Measurements from ENCODE around the gene PANK1.

Gene PANK1

GRCh38 chr10:89575031-89575430 lies 70.0 kb downstream of the PANK1 start:
- Histone ChIP-seq H3K9ac (ENCODE audit: low read length) (no peak overlapping the region), H3K9me3 (ENCODE audit: low read length) (no peaks in the 10 kb centered on the region), H3K4me3 (ENCODE audit: low read depth, low read length, poor library complexity, severe bottlenecking) (no peak overlapping the region), H3K27ac (ENCODE audit: low read depth, low read length, poor library complexity, severe bottlenecking) (no peak overlapping the region), H2AFZ (ENCODE audit: low read length) (no peak overlapping the region), H3K4me1 (ENCODE audit: insufficient read depth, low read length, severe bottlenecking) (no peaks in the 10 kb centered on the region), H3K4me2 (ENCODE audit: low read length) (no peak overlapping the region), H3K9me2 (ENCODE audit: low read depth, low read length) (no peaks in the 10 kb centered on the region), H3K27me3 (ENCODE audit: insufficient read depth, low read length) (no peaks in the 10 kb centered on the region), H3K79me2 (ENCODE audit: insufficient read depth, low read length) (no peaks in the 10 kb centered on the region), H3F3A (ENCODE audit: insufficient read depth, low read length) (no peaks in the 10 kb centered on the region), H4K20me1 (ENCODE audit: insufficient read depth, low read length) (no peaks in the 10 kb centered on the region), H3K36me3 (ENCODE audit: insufficient read depth, low read length) (no peaks in the 10 kb centered on the region)
- TF ChIP-seq EZH2 (IDR thresholded peaks at IDR 0.05; ENCODE audit: borderline replicate concordance, low read length): no peak
- TF ChIP-seq CTCF (IDR thresholded peaks at IDR 0.05; ENCODE audit: low read length): no peak

- Histone ChIP-seq H3K79me2 (ENCODE audit: insufficient read depth, low read length) (no peaks in the 10 kb centered on the region), H3K36me3 (ENCODE audit: insufficient read depth, low read length) (no peaks in the 10 kb centered on the region), H3K4me3 (ENCODE audit: low read depth, low read length, poor library complexity, severe bottlenecking) (no peak overlapping the region), H3K27me3 (ENCODE audit: insufficient read depth, low read length) (no peaks in the 10 kb centered on the region), H3K9me3 (ENCODE audit: low read length) (no peaks in the 10 kb centered on the region), H3K4me1 (ENCODE audit: insufficient read depth, low read length, severe bottlenecking) (no peaks in the 10 kb centered on the region), H3K9me2 (ENCODE audit: low read depth, low read length) (no peaks in the 10 kb centered on the region), H3K27ac (ENCODE audit: low read depth, low read length, poor library complexity, severe bottlenecking) (no peak overlapping the region), H4K20me1 (ENCODE audit: insufficient read depth, low read length) (no peaks in the 10 kb centered on the region), H3K4me2 (ENCODE audit: low read length) (no peak overlapping the region), H3K9ac (ENCODE audit: low read length) (no peak overlapping the region), H3F3A (ENCODE audit: insufficient read depth, low read length) (no peaks in the 10 kb centered on the region), H2AFZ (ENCODE audit: low read length) (no peak overlapping the region)
- TF ChIP-seq EZH2 (IDR thresholded peaks at IDR 0.05; ENCODE audit: borderline replicate concordance, low read length): no peak
- TF ChIP-seq CTCF (IDR thresholded peaks at IDR 0.05; ENCODE audit: low read length): no peak
These were observed 70.7 kb downstream of the PANK1 start for GRCh38 chr10:89574368-89574767.

- no peaks in the 10 kb centered on the region for H3K9me2 ChIP-seq (ENCODE audit: low read depth, low read length)
- H3K36me3 ChIP-seq (ENCODE audit: insufficient read depth, low read length): no peaks in the 10 kb centered on the region
- no peaks in the 10 kb centered on the region for H3K4me1 ChIP-seq (ENCODE audit: insufficient read depth, low read length, severe bottlenecking)
- TF ChIP-seq EZH2 (IDR thresholded peaks at IDR 0.05; ENCODE audit: borderline replicate concordance, low read length): no peak
- TF ChIP-seq CTCF (IDR thresholded peaks at IDR 0.05; ENCODE audit: low read length): no peak
- H3K79me2 ChIP-seq (ENCODE audit: insufficient read depth, low read length): no peaks in the 10 kb centered on the region
- H3K4me3 ChIP-seq (ENCODE audit: low read depth, low read length, poor library complexity, severe bottlenecking): no peak overlapping the region
- no peak overlapping the region for H3K27ac ChIP-seq (ENCODE audit: low read depth, low read length, poor library complexity, severe bottlenecking)
- H2AFZ ChIP-seq (ENCODE audit: low read length): no peak overlapping the region
- no peak overlapping the region for H3K4me2 ChIP-seq (ENCODE audit: low read length)
- H3K27me3 ChIP-seq (ENCODE audit: insufficient read depth, low read length): no peaks in the 10 kb centered on the region
- no peaks in the 10 kb centered on the region for H3K9me3 ChIP-seq (ENCODE audit: low read length)
- H4K20me1 ChIP-seq (ENCODE audit: insufficient read depth, low read length): no peaks in the 10 kb centered on the region
- H3F3A ChIP-seq (ENCODE audit: insufficient read depth, low read length): no peaks in the 10 kb centered on the region
- no peak overlapping the region for H3K9ac ChIP-seq (ENCODE audit: low read length)
These were observed 77.3 kb downstream of the PANK1 start for GRCh38 chr10:89567576-89568245.

Measured in OCI-LY1 (cell line).